22Rv1 (cell line): ENCODE measurements around the gene SCAND1.

ENCODE experiments used
- H3K27ac ChIP-seq: fragments of 450-650 bp; 2 replicates; pipeline ENCODE4 v1.5.1; 2017
- CTCF ChIP-seq: fragments of 450-650 bp; IDR thresholded peaks from 2 replicates; pipeline ENCODE4 v1.5.1; 2017; ENCODE audit warnings: mild to moderate bottlenecking
- ZFX ChIP-seq: fragments of 450-650 bp; IDR thresholded peaks from 2 replicates; pipeline ENCODE4 v1.6.1; 2017; ENCODE audit warnings: antibody characterized with exemption, borderline replicate concordance

Gene SCAND1

GRCh38 chr20:35904982-35905663 lies 49.2 kb downstream of the SCAND1 start:
- H3K27ac ChIP-seq, result no peak overlapping the region
- TF ChIP-seq CTCF (no peak), ZFX (no peak)

GRCh38 chr20:35903843-35904242 lies 50.5 kb downstream of the SCAND1 start:
- TF ChIP-seq CTCF (no peak), ZFX (no peak)

More at GRCh38 chr20:35903843-35904242, 50.5 kb downstream of the SCAND1 start:
- no peak overlapping the region for H3K27ac ChIP-seq
